SIG-M5 (cell line): ENCODE data around the gene OR4D1.

Experiments used
- DNase-seq: peaks from one replicate; lab custom pipeline; 2025; lab: John Stamatoyannopoulos, UW

OR4D1 gene

GRCh38 chr17:58193641-58194255 is 45.6 kb downstream of the OR4D1 start:
- no peak for DNase-seq

GRCh38 chr17:58195518-58196123 is 47.4 kb downstream of the OR4D1 start:
- no peak for DNase-seq

- DNase-seq: no peak
These were observed 48.4 kb downstream of the OR4D1 start for GRCh38 chr17:58196610-58197009.

GRCh38 chr17:58200024-58200633 is 51.9 kb downstream of the OR4D1 start:
- no peak for DNase-seq

- DNase-seq: no peak
These were observed 54.7 kb downstream of the OR4D1 start for GRCh38 chr17:58202859-58203258.

GRCh38 chr17:58204796-58205195 is 56.6 kb downstream of the OR4D1 start:
- DNase-seq: no peak

- no peak for DNase-seq
These were observed 57.8 kb downstream of the OR4D1 start for GRCh38 chr17:58205936-58206335.

GRCh38 chr17:58207451-58207850 is 59.3 kb downstream of the OR4D1 start:
- no peak for DNase-seq

GRCh38 chr17:58208344-58208743 is 60.2 kb downstream of the OR4D1 start:
- no peak for DNase-seq
